Stimulated activated CD8-positive, alpha-beta memory T cell treated with anti-CD3 and anti-CD28 coated beads, Interleukin-4, amount 100 ng/mL, for 24 hours (primary cell): ENCODE measurements around the gene TMEM179.
"Not testable (repeated sequence)": the region's sequence is repeated elsewhere in the genome, so short reads cannot be mapped to it uniquely, and the experiment has no call there.

ENCODE experiments used
- DNase-seq: peaks from one replicate; pipeline ENCODE4 v3.0.0-alpha.2; 2020; ENCODE audit warnings: low read depth

The TMEM179 gene

GRCh38 chr14:104604458-104605449, at the start of gene TMEM179:
Gene TMEM179, minus strand, starts transcription at chr14:104604772. Its CDS starts 31 bp downstream, at chr14:104604741.
- no peak for DNase-seq

- DNase-seq = no peak
These were observed 49.5 kb upstream of the TMEM179 start for GRCh38 chr14:104654119-104654518.

GRCh38 chr14:104653130-104653920, 48.8 kb upstream of the TMEM179 start:
- not testable (repeated sequence) for DNase-seq

- no peak for DNase-seq
These were observed 47.8 kb upstream of the TMEM179 start for GRCh38 chr14:104652386-104652785.

GRCh38 chr14:104651876-104652260, 47.3 kb upstream of the TMEM179 start:
- no peak for DNase-seq

GRCh38 chr14:104650981-104651875, 46.7 kb upstream of the TMEM179 start:
- no peak for DNase-seq

GRCh38 chr14:104650057-104650980, 45.7 kb upstream of the TMEM179 start:
- DNase-seq = peak; percentile 58

- no peak for DNase-seq
These were observed 43.0 kb upstream of the TMEM179 start for GRCh38 chr14:104647467-104648043.

GRCh38 chr14:104644656-104645378, 40.2 kb upstream of the TMEM179 start:
- no peak for DNase-seq

GRCh38 chr14:104644091-104644635, 39.6 kb upstream of the TMEM179 start:
- DNase-seq = no peak

- no peak for DNase-seq
These were observed 38.7 kb upstream of the TMEM179 start for GRCh38 chr14:104643306-104643705.

GRCh38 chr14:104642540-104642868, 37.9 kb upstream of the TMEM179 start:
- no peak for DNase-seq

- DNase-seq = no peak
These were observed 37.4 kb upstream of the TMEM179 start for GRCh38 chr14:104641753-104642539.

- no peak for DNase-seq
These were observed 36.1 kb upstream of the TMEM179 start for GRCh38 chr14:104640681-104641080.

GRCh38 chr14:104639885-104640548, 35.4 kb upstream of the TMEM179 start:
- DNase-seq = peak; percentile 19

- no peak for DNase-seq
These were observed 34.9 kb upstream of the TMEM179 start for GRCh38 chr14:104639471-104639870.

- no peak for DNase-seq
These were observed 34.4 kb upstream of the TMEM179 start for GRCh38 chr14:104638927-104639450.

GRCh38 chr14:104638190-104638589, 33.6 kb upstream of the TMEM179 start:
- no peak for DNase-seq
